Measurements from ENCODE around the gene PLPP7. TPM values are rescaled to one million over a fixed set of nuclear protein-coding genes. Genes with fewer than 3 reads are reported as not detected.
"Not testable (repeated sequence)": the region's sequence is repeated elsewhere in the genome, so short reads cannot be mapped to it uniquely, and the experiment has no call there.

Gene PLPP7
- 1 to 10 TPM; 2.2 to 2.4 (median 2.4) TPM for polyA plus RNA-seq (ENCODE audit: insufficient read length in 3 of 3)
- long read RNA-seq, donor 1 = 0 reads
- long read RNA-seq, donor 2 = 0 reads
- long read RNA-seq, donor 3, partial matches to known transcripts = 0 of 2 reads
- long read RNA-seq, donor 3, other reads (novel, unspliced or antisense) = 0 of 2 reads
- long read RNA-seq, donor 4, partial matches to known transcripts = 0 of 2 reads
- long read RNA-seq, donor 4, other reads (novel, unspliced or antisense) = 0 of 2 reads
- long read RNA-seq, donor 5 = 0 reads
- long read RNA-seq, donor 6, partial matches to known transcripts = 0 of 3 reads
- long read RNA-seq, donor 6, other reads (novel, unspliced or antisense) = 0 of 3 reads
- long read RNA-seq, donor 7, partial matches to known transcripts = 0 of 2 reads
- long read RNA-seq, donor 7, other reads (novel, unspliced or antisense) = 0 of 2 reads
- long read RNA-seq, donor 8, partial matches to known transcripts = 0 of 1 reads
- long read RNA-seq, donor 8, other reads (novel, unspliced or antisense) = 0 of 1 reads
- long read RNA-seq, donor 9, partial matches to known transcripts = 0 of 3 reads
- long read RNA-seq, donor 9, other reads (novel, unspliced or antisense) = 0 of 3 reads
- long read RNA-seq, donor 10, partial matches to known transcripts = 0 of 1 reads
- long read RNA-seq, donor 10, other reads (novel, unspliced or antisense) = 0 of 1 reads
- long read RNA-seq, donor 11, partial matches to known transcripts = 0 of 2 reads
- long read RNA-seq, donor 11, other reads (novel, unspliced or antisense) = 0 of 2 reads
- long read RNA-seq, donor 12 = 0 reads
- long read RNA-seq, donor 13, partial matches to known transcripts = 0 of 1 reads
- long read RNA-seq, donor 13, other reads (novel, unspliced or antisense) = 0 of 1 reads
- long read RNA-seq, donor 14 = 0 reads
- long read RNA-seq, donor 15, partial matches to known transcripts = 0 of 3 reads
- long read RNA-seq, donor 15, other reads (novel, unspliced or antisense) = 0 of 3 reads
- long read RNA-seq, donor 16, partial matches to known transcripts = 0 of 4 reads
- long read RNA-seq, donor 16, other reads (novel, unspliced or antisense) = 0 of 4 reads

- no peak for DNase-seq
Measured at GRCh38 chr9:131289301-131290035, at the start of gene PLPP7. Gene PLPP7 (plus strand): TSS chr9:131289723. CDS start chr9:131289998, 275 bp downstream.

GRCh38 chr9:131240047-131240921 is 49.2 kb upstream of the PLPP7 start:
- no peak for DNase-seq

- DNase-seq = not testable (repeated sequence)
Measured at GRCh38 chr9:131244331-131244730, 45.2 kb upstream of the PLPP7 start.

- DNase-seq = no peak
Measured at GRCh38 chr9:131246618-131247017, 42.9 kb upstream of the PLPP7 start.

- DNase-seq = no peak
Measured at GRCh38 chr9:131252120-131252519, 37.4 kb upstream of the PLPP7 start.

- DNase-seq = no peak
Measured at GRCh38 chr9:131253891-131254491, 35.5 kb upstream of the PLPP7 start.

- no peak for DNase-seq
Measured at GRCh38 chr9:131254626-131255025, 34.9 kb upstream of the PLPP7 start.

- no peak for DNase-seq
Measured at GRCh38 chr9:131255676-131256197, 33.8 kb upstream of the PLPP7 start.

- no peak for DNase-seq
Measured at GRCh38 chr9:131257266-131258025, 32.1 kb upstream of the PLPP7 start.

- DNase-seq = no peak
Measured at GRCh38 chr9:131258186-131258585, 31.3 kb upstream of the PLPP7 start.

- no peak for DNase-seq
Measured at GRCh38 chr9:131258698-131259431, 30.7 kb upstream of the PLPP7 start.

GRCh38 chr9:131259432-131259898 is 30.1 kb upstream of the PLPP7 start:
- no peak for DNase-seq

GRCh38 chr9:131259916-131260597 is 29.5 kb upstream of the PLPP7 start:
- DNase-seq = no peak

- no peak for DNase-seq
Measured at GRCh38 chr9:131260751-131261452, 28.6 kb upstream of the PLPP7 start.

GRCh38 chr9:131262327-131263032 is 27.0 kb upstream of the PLPP7 start:
- DNase-seq = no peak

- not testable (repeated sequence) for DNase-seq
Measured at GRCh38 chr9:131263033-131263343, 26.5 kb upstream of the PLPP7 start.
